Stomach (tissue), 9 donors: Measurements from ENCODE around the gene SLC16A5. TPM values are rescaled to one million over a fixed set of nuclear protein-coding genes. Genes with fewer than 3 reads are reported as not detected.
"Not testable (repeated sequence)": the region's sequence is repeated elsewhere in the genome, so short reads cannot be mapped to it uniquely, and the experiment has no call there.

Source experiments
- DNase-seq, 2 donors: peaks; one replicate each; pipeline versions ENCODE4 v3.0.0 to v3.0.0-alpha.2; 2013 to 2019
- H3K27ac ChIP-seq, 5 donors: fragments of 200-600 bp in 4 of 5; sonication (generic) in 4 of 5; one replicate each; pipeline ENCODE4 v1.5.1; 2013 to 2019; ENCODE audit warnings: mild to moderate bottlenecking in 1 of 5, moderate library complexity in 1 of 5
- H3K27me3 ChIP-seq, 3 donors: fragments of 200-600 bp; sonication (generic); one replicate each; pipeline ENCODE4 v1.5.1; 2017 to 2019; ENCODE audit warnings: mixed run types in 1 of 3
- H3K36me3 ChIP-seq, 4 donors: fragments of 200-600 bp; sonication (generic); 1 replicate in 3 of 4; 2 replicates in 1 of 4; pipeline ENCODE4 v1.5.1; 2016 to 2019
- H3K4me1 ChIP-seq, 4 donors: fragments of 200-600 bp; sonication (generic); one replicate each; pipeline ENCODE4 v1.5.1; 2016 to 2019
- H3K4me3 ChIP-seq, 4 donors: fragments of 200-600 bp; sonication (generic) in 3 of 4; one replicate each; pipeline ENCODE4 v1.5.1; 2016 to 2019; ENCODE audit warnings: mild to moderate bottlenecking in 1 of 4
- H3K9me3 ChIP-seq, 4 donors: fragments of 200-600 bp; sonication (generic); one replicate each; pipeline ENCODE4 v1.5.1; 2016 to 2019
- CTCF ChIP-seq, 7 experiments: fragments of 450-650 bp in 4 of 7; fragments of 200-600 bp in 3 of 7; sonication (generic) in 3 of 7; IDR thresholded peaks; one replicate each; pipeline ENCODE4 v1.5.1; 2016 to 2019; ENCODE audit warnings: antibody characterized with exemption in 7 of 7, control low read depth in 2 of 7, mild to moderate bottlenecking in 1 of 7
- EP300 ChIP-seq: sonication (generic); formaldehyde crosslinking; IDR thresholded peaks from one replicate; pipeline ENCODE4 v1.6.1; 2017; ENCODE audit warnings: antibody characterized with exemption
- POLR2A ChIP-seq, 4 donors: fragments of 450-650 bp; IDR thresholded peaks; one replicate each; pipeline ENCODE4 v1.6.1; 2016; ENCODE audit warnings: antibody characterized with exemption in 4 of 4, control low read depth in 2 of 4, mild to moderate bottlenecking in 1 of 4, moderate library complexity in 1 of 4
- POLR2AphosphoS5 ChIP-seq, 3 donors: sonication (generic); formaldehyde crosslinking; IDR thresholded peaks; one replicate each; pipeline ENCODE4 v1.6.1; 2016; ENCODE audit warnings: antibody characterized with exemption in 3 of 3
- WGBS, 5 donors: extraction: QIAGEN DNeasy Blood & Tissue Kit in 3 of 5; methylation state at CpG; one replicate each; pipeline versions ENCODE4 v1.1.5 to v1.1.7; 2013 to 2018; 5-methylcytosine and 5-hydroxymethylcytosine counted together
- intact Hi-C: fragments of 100-400 bp; cut with DNase I; formaldehyde crosslinking; loops from one replicate; pipeline ENCODE4 v1.15.1; 2023; ENCODE audit warnings: low total_unique reads
- polyA plus RNA-seq, 3 donors: library from polyadenylated mRNA; stranded (reverse); fragments of 200-250 nt; gene quantifications; one replicate each; pipeline ENCODE4 v1.2.3, GENCODE V29; 2013
- total RNA-seq, 5 donors: library from RNA; depleted of rRNA; stranded (reverse); fragments of >200 nt; gene quantifications; one replicate each; pipeline versions ENCODE4 v1.1.0 to v1.2.3, GENCODE V29; 2014 to 2016
- donor health status: healthy with polysubstance abuse.
- donor health status: Bipolar disorder and iron deficiency.
- donor health status: healthy.

The SLC16A5 gene
- total and polyA plus RNA-seq, 8 donors: 6.8 to 132 (median 36.5) TPM

- no peak for DNase-seq
- Histone ChIP-seq H3K27me3 (no peaks in the 10 kb centered on the region), H3K36me3 (peaks cover 20 to 28% (median 27%) of the 10 kb centered on the region in 4 donors), H3K27ac (no peak overlapping the region), H3K4me1 (no peaks in the 10 kb centered on the region), H3K9me3 (no peaks in the 10 kb centered on the region), H3K4me3 (no peak overlapping the region)
- no peak for TF ChIP-seq CTCF (IDR thresholded peaks at IDR 0.05)
- TF ChIP-seq POLR2A (IDR thresholded peaks at IDR 0.05): no peak
- TF ChIP-seq EP300: no peak
- TF ChIP-seq POLR2AphosphoS5 (IDR thresholded peaks at IDR 0.05): no peak
- 40 to 49% (median 41%) methylated on average over 4 of the region's 4 CpGs for WGBS, 5 donors
- intact Hi-C loops: no loop called here
These were observed 19.9 kb upstream of the SLC16A5 start for GRCh38 chr17:75067856-75068255.

DNA sequence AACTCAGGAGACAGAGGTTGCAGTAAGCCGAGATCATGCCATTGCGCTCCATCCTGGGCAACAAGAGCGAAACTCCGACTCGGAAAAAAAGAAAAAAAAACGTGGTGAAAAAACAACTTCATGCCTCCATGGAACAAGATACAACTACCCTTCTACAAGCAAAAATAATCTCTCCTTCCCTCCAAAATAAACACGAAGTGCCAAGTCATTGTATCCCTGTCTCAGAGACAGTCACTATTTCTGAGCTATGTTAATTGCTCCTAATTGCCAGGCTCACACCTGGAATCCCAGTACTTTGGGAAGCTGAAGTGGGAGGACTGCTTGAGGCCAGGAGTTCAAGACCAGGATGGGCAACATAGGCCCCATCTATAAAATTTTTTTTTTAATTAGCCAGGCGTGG is 19.0 kb upstream of the SLC16A5 start:
- no peaks in the 10 kb centered on the region for H3K27me3 ChIP-seq
- H3K4me1 ChIP-seq: no peaks in the 10 kb centered on the region
- peaks cover 11 to 19% (median 18%) of the 10 kb centered on the region in 4 donors for H3K36me3 ChIP-seq
- H3K4me3 ChIP-seq: no peak overlapping the region
- intact Hi-C loops: no loop called here
- 76 to 83% (median 81%) methylated on average over 8 of the region's 8 CpGs for WGBS, 5 donors
- no peak for TF ChIP-seq POLR2AphosphoS5 (IDR thresholded peaks at IDR 0.05)
- no peak for TF ChIP-seq CTCF (IDR thresholded peaks at IDR 0.05)
- no peak for TF ChIP-seq POLR2A (IDR thresholded peaks at IDR 0.05)
- no peak for TF ChIP-seq EP300
- DNase-seq: no peak
- no peak overlapping the region for H3K27ac ChIP-seq
- H3K9me3 ChIP-seq: no peaks in the 10 kb centered on the region

- H3K4me1 ChIP-seq: no peaks in the 10 kb centered on the region
- no peak for TF ChIP-seq EP300
- TF ChIP-seq POLR2A (IDR thresholded peaks at IDR 0.05): no peak
- TF ChIP-seq CTCF (IDR thresholded peaks at IDR 0.05): peak in 2 of 7 experiments; percentile 36 to 55
- H3K9me3 ChIP-seq: no peaks in the 10 kb centered on the region
- no peak overlapping the region for H3K4me3 ChIP-seq
- WGBS, 5 donors: 60 to 89% (median 86%) methylated on average over 2 of the region's 2 CpGs
- peaks cover under 1 to 9% (median 8%) of the 10 kb centered on the region in 4 donors for H3K36me3 ChIP-seq
- intact Hi-C loops: no loop called here
- peak; percentile 43 to 48 for DNase-seq
- no peaks in the 10 kb centered on the region for H3K27me3 ChIP-seq
- H3K27ac ChIP-seq: no peak overlapping the region
These were observed 18.0 kb upstream of the SLC16A5 start for GRCh38 chr17:75069783-75070182.

GRCh38 chr17:75071478-75072271 is 16.1 kb upstream of the SLC16A5 start:
- WGBS, 5 donors: 77 to 87% (median 79%) methylated on average over 8 of the region's 8 CpGs
- intact Hi-C loops, H3K27me3 ChIP-seq, DNase-seq, H3K4me3 ChIP-seq, H3K4me1 ChIP-seq, H3K36me3 ChIP-seq, H3K27ac ChIP-seq, H3K9me3 ChIP-seq: not testable (repeated sequence)

DNA sequence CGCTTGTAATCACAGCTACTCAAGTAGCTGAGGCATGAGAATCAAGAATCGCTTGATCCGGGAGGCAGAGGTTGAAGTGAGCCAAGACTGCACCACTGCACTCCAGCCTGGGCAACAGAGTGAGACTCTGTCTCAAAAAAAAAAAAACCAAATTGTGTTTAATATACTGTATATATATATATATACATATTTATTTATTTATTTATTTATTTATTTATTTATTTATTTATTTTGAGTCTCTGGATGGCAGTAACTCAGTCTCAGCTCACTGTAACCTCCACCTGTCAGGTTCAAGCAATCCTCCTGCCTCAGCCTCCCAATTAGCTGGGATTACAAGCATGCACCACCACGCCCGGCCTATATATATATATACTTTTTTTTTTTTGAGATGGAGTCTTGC is 14.8 kb upstream of the SLC16A5 start:
- WGBS, 5 donors: 93 to 97% (median 96%) methylated on average over 5 of the region's 5 CpGs
- H3K9me3 ChIP-seq, H3K4me3 ChIP-seq, H3K36me3 ChIP-seq, DNase-seq, H3K27ac ChIP-seq, H3K27me3 ChIP-seq, intact Hi-C loops: not testable (repeated sequence)
- H3K4me1 ChIP-seq: peaks cover 11 to 14% (median 12%) of the 10 kb centered on the region in 4 donors
